ENCODE data around the gene RHO.
"Not testable (repeated sequence)": the region's sequence is repeated elsewhere in the genome, so short reads cannot be mapped to it uniquely, and the experiment has no call there.

Gene RHO

GRCh38 chr3:129543156-129543790 is 14.8 kb downstream of the RHO start, which contains the start of gene H1-8:
H1-8 (plus strand) TSS chr3:129543175; CDS start chr3:129543219, 44 bp downstream.
- CTCF ChIA-PET: no interaction called here
- POLR2A ChIA-PET (ENCODE audit: low non-redundant PET): no interaction called here

GRCh38 chr3:129543999-129544398 is 15.6 kb downstream of the RHO start:
- POLR2A ChIA-PET (ENCODE audit: low non-redundant PET): no interaction called here
- CTCF ChIA-PET: interaction anchor here (0.5 kb wide), 1 partner anchor 783 kb away, joined by 7 read pairs; no protein-coding TSS in a partner anchor
- no peak for DNase-seq (ENCODE audit: low spot score)
- no peak overlapping the region for H3K27ac ChIP-seq
- TF ChIP-seq, protein P1, sequence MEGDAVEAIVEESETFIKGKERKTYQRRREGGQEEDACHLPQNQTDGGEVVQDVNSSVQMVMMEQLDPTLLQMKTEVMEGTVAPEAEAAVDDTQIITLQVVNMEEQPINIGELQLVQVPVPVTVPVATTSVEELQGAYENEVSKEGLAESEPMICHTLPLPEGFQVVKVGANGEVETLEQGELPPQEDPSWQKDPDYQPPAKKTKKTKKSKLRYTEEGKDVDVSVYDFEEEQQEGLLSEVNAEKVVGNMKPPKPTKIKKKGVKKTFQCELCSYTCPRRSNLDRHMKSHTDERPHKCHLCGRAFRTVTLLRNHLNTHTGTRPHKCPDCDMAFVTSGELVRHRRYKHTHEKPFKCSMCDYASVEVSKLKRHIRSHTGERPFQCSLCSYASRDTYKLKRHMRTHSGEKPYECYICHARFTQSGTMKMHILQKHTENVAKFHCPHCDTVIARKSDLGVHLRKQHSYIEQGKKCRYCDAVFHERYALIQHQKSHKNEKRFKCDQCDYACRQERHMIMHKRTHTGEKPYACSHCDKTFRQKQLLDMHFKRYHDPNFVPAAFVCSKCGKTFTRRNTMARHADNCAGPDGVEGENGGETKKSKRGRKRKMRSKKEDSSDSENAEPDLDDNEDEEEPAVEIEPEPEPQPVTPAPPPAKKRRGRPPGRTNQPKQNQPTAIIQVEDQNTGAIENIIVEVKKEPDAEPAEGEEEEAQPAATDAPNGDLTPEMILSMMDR (conservative IDR thresholded peaks at IDR 0.05; ENCODE audit: low read depth): no peak

More at GRCh38 chr3:129543156-129543790, 14.8 kb downstream of the RHO start, which contains the start of gene H1-8:
- DNase-seq (ENCODE audit: low spot score): no peak
- TF ChIP-seq, protein P1 (conservative IDR thresholded peaks at IDR 0.05; ENCODE audit: low read depth): no peak
- no peak within 1 kb of the TSS for H3K27ac ChIP-seq

DNA sequence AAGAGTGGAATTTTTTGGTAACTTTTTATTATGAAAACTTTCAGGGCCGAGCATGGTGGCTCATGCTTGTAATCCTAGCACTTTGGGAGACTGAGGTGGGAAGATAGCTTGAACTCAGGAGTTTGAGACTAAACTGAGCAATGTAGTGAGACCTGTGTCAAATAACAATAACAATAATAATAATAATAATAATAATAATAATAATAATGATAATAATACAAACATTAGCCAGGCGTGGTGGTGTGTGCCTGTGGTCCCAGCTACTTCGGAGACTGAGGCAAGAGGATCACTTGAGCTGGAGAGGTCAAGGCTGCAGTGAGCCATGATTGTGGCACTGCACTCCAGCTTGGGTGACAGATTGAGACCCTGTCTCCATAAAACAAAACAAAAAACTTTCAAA is 17.5 kb downstream of the RHO start:
- POLR2A ChIA-PET (ENCODE audit: low non-redundant PET); CTCF ChIA-PET; DNase-seq (ENCODE audit: low spot score): not testable (repeated sequence)

GRCh38 chr3:129547241-129547640 is 18.8 kb downstream of the RHO start:
- ChIA-PET CTCF (no interaction called here), POLR2A (ENCODE audit: low non-redundant PET) (no interaction called here)
- DNase-seq (ENCODE audit: low spot score): no peak
- H3K27ac ChIP-seq: no peak overlapping the region
- TF ChIP-seq, protein P1 (conservative IDR thresholded peaks at IDR 0.05; ENCODE audit: low read depth): no peak

More for the DNA sequence above, 17.5 kb downstream of the RHO start:
- not testable (repeated sequence) for H3K27ac ChIP-seq

DNA sequence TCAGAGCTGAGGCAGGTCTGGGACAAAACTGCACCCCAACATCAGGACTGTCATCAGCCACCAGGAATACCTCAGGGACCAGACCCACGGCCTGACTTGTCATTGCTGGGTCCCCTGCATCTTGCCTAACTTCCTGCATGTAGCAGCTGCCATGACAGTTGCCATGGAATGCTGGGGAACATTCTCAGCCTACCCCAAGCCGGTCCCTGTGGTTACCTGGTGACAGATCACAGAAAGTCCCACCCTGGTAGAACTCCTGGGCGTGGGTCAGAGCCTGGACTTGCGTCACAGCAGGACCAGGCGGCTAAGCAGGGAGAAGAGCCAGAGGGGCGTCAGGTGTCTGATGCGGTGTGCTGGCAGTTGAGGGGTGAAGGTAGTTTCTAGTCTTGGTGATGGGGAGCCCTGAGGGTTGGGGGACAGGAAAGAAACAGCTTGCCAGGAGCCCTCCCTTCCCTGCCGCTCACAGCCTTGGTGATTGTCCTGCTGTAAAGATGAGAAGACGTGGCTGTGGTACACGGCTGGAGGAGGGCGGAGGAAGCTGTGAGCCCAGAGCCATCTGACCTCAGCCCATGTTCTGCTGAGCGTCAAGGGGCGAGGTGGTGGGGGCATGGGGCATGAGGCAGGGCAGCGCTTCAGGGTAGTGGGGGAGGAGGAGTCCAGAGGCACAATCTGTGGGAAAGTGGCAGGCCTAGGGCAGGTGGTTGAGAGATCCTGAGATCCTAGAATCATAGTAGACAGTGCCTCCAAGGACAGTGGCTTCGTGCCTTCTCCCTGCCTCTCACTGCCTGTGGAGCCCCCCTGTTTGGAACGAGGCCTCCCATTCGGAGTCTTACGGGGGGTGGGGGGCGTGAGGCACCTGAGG is 19.9 kb downstream of the RHO start:
- H3K27ac ChIP-seq: no peak overlapping the region
- DNase-seq (ENCODE audit: low spot score): no peak
- POLR2A ChIA-PET (ENCODE audit: low non-redundant PET): no interaction called here
- CTCF ChIA-PET: no interaction called here
- TF ChIP-seq, protein P1 (conservative IDR thresholded peaks at IDR 0.05; ENCODE audit: low read depth): no peak

DNA sequence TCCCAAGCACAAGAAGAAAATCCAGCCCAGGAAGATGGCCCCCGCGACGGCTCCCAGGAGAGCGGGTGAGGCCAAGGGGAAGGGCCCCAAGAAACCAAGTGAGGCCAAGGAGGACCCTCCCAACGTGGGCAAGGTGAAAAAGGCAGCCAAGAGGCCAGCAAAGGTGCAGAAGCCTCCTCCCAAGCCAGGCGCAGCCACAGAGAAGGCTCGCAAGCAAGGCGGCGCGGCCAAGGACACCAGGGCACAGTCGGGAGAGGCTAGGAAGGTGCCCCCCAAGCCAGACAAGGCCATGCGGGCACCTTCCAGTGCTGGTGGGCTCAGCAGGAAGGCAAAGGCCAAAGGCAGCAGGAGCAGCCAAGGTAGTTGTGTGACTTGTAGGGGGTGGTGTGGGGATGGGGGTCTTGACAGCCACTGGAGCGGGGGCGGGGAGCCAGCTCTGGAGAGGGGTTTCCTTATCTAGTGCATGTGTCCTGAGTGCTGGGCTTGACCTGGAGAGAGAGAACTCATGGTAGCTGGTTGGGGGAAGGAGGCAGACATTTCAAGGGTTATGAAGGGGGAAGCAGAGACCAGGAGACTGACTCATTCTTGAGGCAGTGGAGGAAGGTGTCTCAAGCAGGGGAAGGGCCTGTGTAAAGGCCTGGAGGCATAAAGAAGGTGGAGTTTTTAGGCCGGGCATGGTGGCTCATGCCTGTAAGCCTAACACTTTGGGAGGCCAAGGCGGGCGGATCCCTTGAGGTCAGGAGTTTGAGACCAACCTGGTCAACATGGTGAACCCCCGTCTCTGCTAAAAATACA is 20.8 kb downstream of the RHO start:
- CTCF ChIA-PET: interaction anchor here (0.6 kb wide), 1 partner anchor 16 kb away, joined by 3 read pairs; no protein-coding TSS in a partner anchor

More for the DNA sequence above, 20.8 kb downstream of the RHO start:
- POLR2A ChIA-PET (ENCODE audit: low non-redundant PET): no interaction called here
- DNase-seq (ENCODE audit: low spot score): peak; percentile 60
- TF ChIP-seq, protein P1 (conservative IDR thresholded peaks at IDR 0.05; ENCODE audit: low read depth): no peak
- no peak overlapping the region for H3K27ac ChIP-seq

Measured in RWPE1 (cell line).